HCT116 (cell line): Measurements from ENCODE around the gene C1QTNF2. TPM values are rescaled to one million over a fixed set of nuclear protein-coding genes. Genes with fewer than 3 reads are reported as not detected.

Experiments
- ATAC-seq: fragments of 200-7000 bp; cut with Tn5 transposase; 2 replicates; pipeline ENCODE4 v1.9.1; 2020; ENCODE audit warnings: mild to moderate bottlenecking, moderate library complexity
- Bru-seq: library from RNA; stranded (reverse); fragments of 400-500 nt; gene quantifications from one replicate; lab custom pipeline; 2021; lab: Mats Ljungman, UMichigan
- BruChase-seq, 2 experiments: library from RNA; stranded (reverse); fragments of 400-500 nt; gene quantifications; one replicate each; lab custom pipeline; 2021; lab: Mats Ljungman, UMichigan
- BruUV-seq: library from RNA; stranded (reverse); fragments of 400-500 nt; replicated peaks from 2 replicates; lab custom pipeline; 2021; lab: Mats Ljungman, UMichigan
- CTCF ChIA-PET: fragments of 300-600 bp; sonication (Branson Sonifier 250); formaldehyde crosslinking; loops from one replicate; lab custom pipeline; 2021; ENCODE audit warnings: antibody characterized with exemption; lab: Charles Lee
- POLR2A ChIA-PET: fragments of 300-600, 350-600 bp; sonication (Branson Sonifier 250); formaldehyde crosslinking; loops from one replicate; lab custom pipeline; 2021; ENCODE audit warnings: antibody characterized with exemption; lab: Charles Lee
- RAD21 ChIA-PET, 2 experiments: fragments of 300-600 bp; sonication (Branson Sonifier 250); formaldehyde crosslinking; loops; one replicate each; lab custom pipeline; 2023; ENCODE audit warnings: low total read pairs in 2 of 2; ENCODE audit not compliant: uncharacterized antibody in 2 of 2, unreplicated experiment in 2 of 2, low non-redundant PET in 1 of 2; lab: Charles Lee
- DNase-seq: peaks from one replicate; pipeline ENCODE4 v3.0.0-alpha.2; 2010; ENCODE audit warnings: low read depth, low spot score
- H2AFZ ChIP-seq: fragments of 200-600 bp; shearing (Covaris generic), sonication (generic); 2 replicates; pipeline ENCODE4 v1.6.1; 2017; ENCODE audit warnings: low read depth, mixed run types, mixed read lengths, antibody characterized with exemption, low read length; ENCODE audit not compliant: poor library complexity, severe bottlenecking
- H3K27ac ChIP-seq: 2 replicates; pipeline ENCODE4 v1.5.1; 2012; ENCODE audit warnings: low read depth, low read length
- H3K27me3 ChIP-seq: fragments of 200-600 bp; sonication (generic); 2 replicates; pipeline ENCODE4 v1.6.1; 2016; ENCODE audit warnings: mixed run types, low read length, mixed read lengths; ENCODE audit not compliant: insufficient read depth
- H3K36me3 ChIP-seq, 2 experiments: fragments of 200-500 bp in 1 of 2; fragments of 200-600 bp in 1 of 2; sonication (Bioruptor generic) in 1 of 2; sonication (generic) in 1 of 2; 2 replicates each; pipeline versions ENCODE4 v1.5.1 to v1.6.1; 2014 to 2016; ENCODE audit warnings: low read length in 2 of 2, inconsistent platforms in 1 of 2, mixed read lengths in 1 of 2, mixed run types in 1 of 2; ENCODE audit not compliant: insufficient read depth in 2 of 2, control insufficient read depth in 1 of 2
- H3K4me1 ChIP-seq, 2 experiments: fragments of 200-600 bp in 1 of 2; sonication (generic) in 1 of 2; 2 replicates each; pipeline versions ENCODE4 v1.5.1 to v1.6.1; 2012 to 2017; ENCODE audit warnings: low read length in 2 of 2, inconsistent platforms in 1 of 2, mild to moderate bottlenecking in 1 of 2, mixed read lengths in 1 of 2, mixed run types in 1 of 2, moderate library complexity in 1 of 2; ENCODE audit not compliant: insufficient read depth in 2 of 2, control insufficient read depth in 1 of 2
- H3K4me2 ChIP-seq: fragments of 200-600 bp; sonication (generic); 2 replicates; pipeline ENCODE4 v1.6.1; 2017; ENCODE audit warnings: mixed run types, low read length, mixed read lengths
- H3K4me3 ChIP-seq, 2 experiments: fragments of 200-600 bp in 1 of 2; sonication (generic) in 1 of 2; replicated peaks in 1 of 2; 2 replicates each; pipeline ENCODE4 v1.5.1; 2011 to 2016; ENCODE audit warnings: low read length in 2 of 2, control low read depth in 1 of 2, low read depth in 1 of 2, mild to moderate bottlenecking in 1 of 2, mixed read lengths in 1 of 2, mixed run types in 1 of 2
- H3K79me2 ChIP-seq: fragments of 200-600 bp; sonication (generic); 2 replicates; pipeline ENCODE4 v1.6.1; 2017; ENCODE audit warnings: mild to moderate bottlenecking, mixed run types, low read length, moderate library complexity, mixed read lengths; ENCODE audit not compliant: insufficient read depth
- H3K9ac ChIP-seq: fragments of 200-600 bp; sonication (generic); 2 replicates; pipeline ENCODE4 v1.6.1; 2016; ENCODE audit warnings: low read length, mixed read lengths
- H3K9me2 ChIP-seq: fragments of 200-600 bp; sonication (generic), shearing (Covaris generic); 2 replicates; pipeline ENCODE4 v1.6.1; 2017; ENCODE audit warnings: mixed run types, mild to moderate bottlenecking, moderate library complexity; ENCODE audit not compliant: insufficient read depth
- H3K9me3 ChIP-seq, 2 experiments: fragments of 200-500 bp in 1 of 2; fragments of 200-600 bp in 1 of 2; sonication (Bioruptor generic) in 1 of 2; sonication (generic) in 1 of 2; 2 replicates each; pipeline ENCODE4 v1.6.1; 2014 to 2017; ENCODE audit warnings: low read length in 2 of 2, mixed read lengths in 2 of 2, inconsistent platforms in 1 of 2, low read depth in 1 of 2, mild to moderate bottlenecking in 1 of 2, mixed run types in 1 of 2, moderate library complexity in 1 of 2; ENCODE audit not compliant: control insufficient read depth in 1 of 2, insufficient read depth in 1 of 2
- H4K20me1 ChIP-seq: fragments of 200-600 bp; sonication (generic), shearing (Covaris generic); 2 replicates; pipeline ENCODE4 v1.6.1; 2017; ENCODE audit warnings: mixed run types, mild to moderate bottlenecking, moderate library complexity; ENCODE audit not compliant: insufficient read depth
- CBX3 ChIP-seq: IDR thresholded peaks from 2 replicates; pipeline ENCODE4 v1.6.1; 2012; ENCODE audit warnings: low read depth
- CTCF ChIP-seq, 3 experiments: fragments of 200-600 bp in 1 of 3; sonication (generic) in 1 of 3; IDR thresholded peaks in 2 of 3; conservative IDR thresholded peaks in 1 of 3; 2 replicates each; pipeline ENCODE4 v1.5.1; 2012 to 2017; ENCODE audit warnings: low read depth in 2 of 3, low read length in 2 of 3, antibody characterized with exemption in 1 of 3, borderline replicate concordance in 1 of 3, control low read depth in 1 of 3, mild to moderate bottlenecking in 1 of 3, mixed read lengths in 1 of 3, mixed run types in 1 of 3, moderate library complexity in 1 of 3; ENCODE audit not compliant: insufficient read depth in 1 of 3
- EGR1 ChIP-seq: IDR thresholded peaks from 2 replicates; pipeline ENCODE4 v1.6.1; 2012; ENCODE audit warnings: low read depth
- ELF1 ChIP-seq: IDR thresholded peaks from 2 replicates; pipeline ENCODE4 v1.6.1; 2012; ENCODE audit warnings: low read depth, borderline replicate concordance
- JUND ChIP-seq: IDR thresholded peaks from 2 replicates; pipeline ENCODE4 v1.6.1; 2012
- MAX ChIP-seq: IDR thresholded peaks from 2 replicates; pipeline ENCODE4 v1.6.1; 2012
- SIN3A ChIP-seq: IDR thresholded peaks from 2 replicates; pipeline ENCODE4 v1.6.1; 2012; ENCODE audit warnings: low read depth
- SP1 ChIP-seq: IDR thresholded peaks from 2 replicates; pipeline ENCODE4 v1.6.1; 2012; ENCODE audit warnings: low read depth
- TCF7L2 ChIP-seq: IDR thresholded peaks from 2 replicates; pipeline ENCODE4 v1.7.0; 2011; ENCODE audit warnings: borderline replicate concordance, inconsistent platforms; ENCODE audit not compliant: insufficient read depth, insufficient read length; ENCODE audit errors: extremely low read depth
- ZBTB33 ChIP-seq: IDR thresholded peaks from 2 replicates; pipeline ENCODE4 v1.6.1; 2011; ENCODE audit warnings: mild to moderate bottlenecking, low read length, moderate library complexity; ENCODE audit not compliant: insufficient replicate concordance; ENCODE audit errors: extremely low read depth
- ZNF274 ChIP-seq: fragments of 200-500 bp; sonication (Bioruptor generic); IDR thresholded peaks from 2 replicates; pipeline ENCODE4 v1.6.1; 2014; ENCODE audit warnings: mild to moderate bottlenecking, low read depth, low read length, inconsistent platforms
- intact Hi-C: fragments of 100-400 bp; cut with micrococcal nuclease; formaldehyde crosslinking; loops from 2 replicates; pipeline ENCODE4 v1.10.0; 2022
- long read RNA-seq: library from polyadenylated mRNA; unstranded; transcript quantifications from one replicate; pipeline ENCODE4 v2.0.0, GENCODE V29; 2021; ENCODE audit not compliant: unreplicated experiment
- polyA plus RNA-seq: library from polyadenylated mRNA; unstranded; fragments of >200 nt; gene quantifications from 2 replicates; pipeline ENCODE4 v1.2.1, GENCODE V29; 2012; ENCODE audit warnings: missing spikeins
- total RNA-seq: library from RNA; stranded (reverse); gene quantifications from one replicate; pipeline ENCODE4 v1.2.1, GENCODE V29; 2021; ENCODE audit not compliant: unreplicated experiment

C1QTNF2 gene
- total RNA-seq (0.15 TPM), Bru-seq, nascent RNA (percentile 15 among the genes with signal in this experiment), BruChase-seq, experiment 1, labeled RNA remaining after a 6-hour chase (percentile 13 among the genes with signal in this experiment), BruChase-seq, experiment 2, labeled RNA remaining after a 2-hour chase (percentile 14 among the genes with signal in this experiment)
- 0.05 TPM in 1 of 2 replicates, not detected in the other for polyA plus RNA-seq
- long read RNA-seq, partial matches to known transcripts, result 0 of 1 reads
- long read RNA-seq, other reads (novel, unspliced or antisense), result 1 of 1 reads

GRCh38 chr5:160369990-160370712 lies at the start of gene C1QTNF2:
TSS of gene C1QTNF2 (minus strand) at chr5:160370626. CDS start at chr5:160355011, 15,615 bp downstream.
- H3K36me3 ChIP-seq, result no peaks in the 10 kb centered on the region
- no peaks in the 10 kb centered on the region for H3K9me2 ChIP-seq
- ChIA-PET POLR2A (no interaction called here), CTCF (interaction anchor here (0.8 to 1.2 kb wide), 2 partner anchors 21 to 348 kb away, joined by 3 to 4 read pairs; no protein-coding TSS in a partner anchor), RAD21 (no interaction called here)
- H3K4me1 ChIP-seq, result peaks cover 0 to 13% of the 10 kb centered on the region in 2 experiments; a peak in 2 of 4 replicates
- BruUV-seq, result no TSS peak
- no peak for DNase-seq
- TF ChIP-seq MAX (peak; percentile 87), CBX3 (peak; percentile 54; the same call in 1 of the 2 replicates), EGR1 (peak; percentile 59), SP1 (no peak), ZNF274 (no peak)
- intact Hi-C loops, result no loop called here
- peaks cover 17% of the 10 kb centered on the region for H3K27me3 ChIP-seq
- H3K9me3 ChIP-seq, result no peaks in the 10 kb centered on the region
- peak within 1 kb of the TSS; percentile 79 for H3K4me2 ChIP-seq
- H3K9ac ChIP-seq, result peak within 1 kb of the TSS; percentile 15
- peak; percentile 75 for ATAC-seq
- peak within 1 kb of the TSS; percentile 37 to 52 for H3K4me3 ChIP-seq
- no peaks in the 10 kb centered on the region for H4K20me1 ChIP-seq
- peak within 1 kb of the TSS; percentile 50 for H2AFZ ChIP-seq
- H3K79me2 ChIP-seq, result no peaks in the 10 kb centered on the region
- no peak within 1 kb of the TSS for H3K27ac ChIP-seq

- Histone ChIP-seq H4K20me1 (0 out of 2 replicates have a peak, but pooled peaks cover 3% of the 10 kb centered on the region), H3K4me2 (no peak overlapping the region), H3K27me3 (no peaks in the 10 kb centered on the region), H3K36me3 (peaks cover 14 to 27% of the 10 kb centered on the region in 2 experiments), H3K79me2 (peaks cover 61% of the 10 kb centered on the region), H2AFZ (no peak overlapping the region), H3K9me3 (no peaks in the 10 kb centered on the region), H3K9ac (no peak overlapping the region), H3K4me3 (no peak overlapping the region), H3K4me1 (peaks cover 8 to 27% of the 10 kb centered on the region in 2 experiments; a peak in 3 of 4 replicates), H3K27ac (no peak overlapping the region), H3K9me2 (no peaks in the 10 kb centered on the region)
- ATAC-seq, result no peak
- RAD21 ChIA-PET, result no interaction called here
- BruUV-seq, result no TSS peak
- TF ChIP-seq ZNF274, result no peak
- no peak for TF ChIP-seq CTCF (IDR thresholded peaks at IDR 0.05 in 2 of 3, conservative IDR thresholded peaks at IDR 0.05 in 1 of 3; ENCODE audit: borderline replicate concordance in 1 of 3, insufficient read depth in 1 of 3, low read depth in 2 of 3, low read length in 2 of 3)
- no peak for TF ChIP-seq JUND
- TF ChIP-seq SIN3A, result no peak
- TF ChIP-seq ELF1, result no peak
- TF ChIP-seq ZBTB33, result no peak
- no peak for TF ChIP-seq TCF7L2
- CTCF ChIA-PET, result interaction anchor here (2.2 kb wide), 1 partner anchor 19 kb away, joined by 21 read pairs; no protein-coding TSS in a partner anchor
- POLR2A ChIA-PET, result no interaction called here
- intact Hi-C loops, result no loop called here
- DNase-seq, result no peak
Observed at GRCh38 chr5:160420331-160420610, 49.8 kb upstream of the C1QTNF2 start.
